Measurements from ENCODE around the gene FGF9. TPM values are rescaled to one million over a fixed set of nuclear protein-coding genes. Genes with fewer than 3 reads are reported as not detected.
A peak's percentile ranks its signal among the peaks of the same experiment; 100 is the strongest.

Gene FGF9
- total RNA-seq, 1 experiment from 2014 or later, result 8.3 TPM

DNA sequence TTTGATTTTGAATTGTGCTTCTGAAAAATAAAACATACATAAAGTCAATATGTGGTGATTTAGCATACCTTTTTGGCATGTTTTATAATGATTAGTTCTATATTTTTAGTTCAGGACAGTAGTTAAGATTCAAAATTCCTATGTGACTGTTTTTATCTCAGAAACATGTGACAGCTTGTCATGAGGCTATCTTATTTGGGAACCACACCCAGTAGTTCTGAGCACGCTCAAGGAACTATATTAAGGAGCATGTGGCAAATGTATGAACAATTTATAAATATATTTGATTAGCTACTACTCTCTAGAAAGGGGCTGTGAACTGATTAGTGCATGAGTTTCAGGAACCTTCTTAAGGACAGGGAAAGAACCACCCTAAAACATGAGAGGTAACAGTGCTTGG lies 38.8 kb downstream of the FGF9 start:
- no peak for DNase-seq (ENCODE audit: low spot score)

GRCh38 chr13:21710163-21710562 lies 39.3 kb downstream of the FGF9 start:
- DNase-seq (ENCODE audit: low spot score), result no peak

- no peak for DNase-seq (ENCODE audit: low spot score)
These were observed 46.9 kb downstream of the FGF9 start for GRCh38 chr13:21717817-21718216.

DNA sequence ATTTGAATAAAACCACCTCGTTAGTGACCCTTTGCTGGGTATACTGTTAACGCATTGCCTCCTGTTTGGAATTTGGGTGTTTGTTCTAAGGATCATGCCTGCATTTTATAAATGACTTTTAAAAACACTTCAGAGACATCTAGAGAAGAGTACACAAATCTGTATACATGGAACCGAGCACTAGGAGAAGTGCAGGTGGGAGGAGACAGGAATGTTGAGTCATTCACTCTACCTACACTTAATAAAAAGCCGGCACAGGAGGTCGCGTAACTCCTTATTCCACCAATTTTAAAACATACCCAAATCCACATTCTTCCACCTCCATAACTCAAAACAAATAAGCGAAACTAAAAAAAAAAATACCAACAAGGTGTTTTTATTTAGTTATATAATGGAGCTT lies 48.6 kb downstream of the FGF9 start:
- peak; percentile 67 for DNase-seq (ENCODE audit: low spot score)

- no peak for DNase-seq (ENCODE audit: low spot score)
These were observed 53.1 kb downstream of the FGF9 start for GRCh38 chr13:21723807-21724505.

DNA sequence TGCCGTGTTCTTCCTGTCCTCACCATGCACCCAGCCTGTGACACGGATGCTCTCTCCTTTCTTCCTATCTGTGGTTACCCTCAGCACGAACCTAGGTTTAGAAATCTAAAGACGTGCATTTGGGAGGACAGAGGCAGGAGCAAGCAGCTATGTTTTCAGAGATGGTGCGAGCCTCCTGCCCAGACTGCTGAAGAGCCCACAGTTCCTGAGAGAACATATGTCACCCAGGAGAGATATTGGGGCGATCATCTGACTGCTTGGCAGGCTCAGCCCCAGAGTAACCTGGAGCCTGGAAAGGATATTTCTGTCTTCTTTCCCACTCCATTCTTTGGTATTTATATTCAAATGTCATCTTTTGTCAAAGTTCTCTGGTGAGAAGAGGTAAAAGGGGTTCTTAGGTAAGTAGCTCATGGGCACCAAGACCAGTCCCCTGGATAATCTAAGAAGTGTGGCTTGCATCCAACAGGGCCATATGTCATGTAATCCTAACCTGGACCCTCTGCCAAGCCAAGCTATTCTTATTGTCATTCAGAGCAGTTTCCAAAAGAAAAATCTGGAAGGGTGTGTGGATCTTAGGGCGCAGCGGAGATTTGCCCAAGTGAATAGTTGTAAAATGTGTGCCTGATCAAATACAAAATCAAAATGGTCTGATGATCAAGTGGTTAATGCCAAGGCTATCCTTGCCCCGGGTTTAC lies 59.5 kb downstream of the FGF9 start:
- no peak for DNase-seq (ENCODE audit: low spot score)

DNA sequence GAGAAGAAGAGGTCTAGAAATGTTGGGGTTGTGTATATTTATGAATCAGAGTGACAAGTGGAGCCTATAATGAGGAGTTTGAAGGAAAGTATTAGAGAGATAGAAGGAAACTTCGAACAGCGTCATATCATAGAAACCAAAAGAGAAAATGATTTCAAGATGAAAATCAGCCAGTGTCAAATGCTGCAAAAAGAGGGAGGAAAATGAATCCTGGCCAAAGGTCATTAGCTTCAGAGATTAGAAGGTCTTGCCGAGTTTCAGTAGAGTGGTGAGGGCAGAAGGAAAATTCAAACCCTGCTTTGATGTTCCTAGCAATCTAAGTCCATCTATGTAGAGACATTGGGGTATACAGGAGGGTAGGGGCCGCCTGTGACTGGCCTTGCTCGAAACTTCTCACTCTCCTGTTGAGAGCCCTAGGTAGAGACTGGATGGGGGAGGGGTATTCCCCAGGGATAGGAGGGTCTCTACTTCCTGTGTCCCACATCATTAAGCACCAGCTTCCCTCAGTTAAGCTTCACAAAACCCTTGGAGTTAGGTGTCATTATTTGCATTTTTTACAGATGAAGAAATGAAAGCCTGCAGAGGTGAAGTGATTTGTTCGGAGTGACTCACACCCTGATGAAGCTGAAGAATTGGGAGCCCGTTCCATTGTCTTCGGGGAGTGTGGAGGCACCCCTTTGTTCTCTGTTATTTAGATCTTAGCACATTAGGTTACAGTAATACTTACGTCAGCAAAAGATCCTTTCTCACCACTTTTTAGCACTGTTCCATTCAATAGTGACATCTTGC lies 62.8 kb downstream of the FGF9 start:
- no peak for DNase-seq (ENCODE audit: low spot score)

- DNase-seq (ENCODE audit: low spot score), result no peak
These were observed 64.1 kb downstream of the FGF9 start for GRCh38 chr13:21734961-21735360.

- no peak for DNase-seq (ENCODE audit: low spot score)
These were observed 65.0 kb downstream of the FGF9 start for GRCh38 chr13:21735701-21736401.

GRCh38 chr13:21736926-21737325 lies 66.1 kb downstream of the FGF9 start:
- DNase-seq (ENCODE audit: low spot score), result no peak

- no peak for DNase-seq (ENCODE audit: low spot score)
These were observed 67.8 kb downstream of the FGF9 start for GRCh38 chr13:21738630-21739029.

DNA sequence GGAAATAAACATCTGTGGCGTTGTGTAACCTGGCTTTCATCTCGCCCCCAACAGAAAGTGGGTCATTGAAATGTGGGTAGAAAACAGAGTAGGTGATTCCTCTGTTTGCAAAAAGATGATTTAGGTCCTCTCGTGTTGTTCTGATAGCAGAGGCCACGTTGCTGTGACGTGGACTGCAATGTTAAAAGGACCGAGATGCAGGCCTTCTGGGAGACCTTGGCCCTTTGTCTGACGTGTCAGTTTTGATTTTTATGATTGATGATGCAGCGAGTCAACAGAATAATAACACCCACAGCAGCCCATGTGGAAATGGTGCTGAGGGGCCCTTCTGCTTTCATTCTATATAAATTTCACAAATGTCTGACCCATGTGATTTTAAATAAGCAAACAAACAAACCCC lies 68.9 kb downstream of the FGF9 start:
- no peak for DNase-seq (ENCODE audit: low spot score)

DNA sequence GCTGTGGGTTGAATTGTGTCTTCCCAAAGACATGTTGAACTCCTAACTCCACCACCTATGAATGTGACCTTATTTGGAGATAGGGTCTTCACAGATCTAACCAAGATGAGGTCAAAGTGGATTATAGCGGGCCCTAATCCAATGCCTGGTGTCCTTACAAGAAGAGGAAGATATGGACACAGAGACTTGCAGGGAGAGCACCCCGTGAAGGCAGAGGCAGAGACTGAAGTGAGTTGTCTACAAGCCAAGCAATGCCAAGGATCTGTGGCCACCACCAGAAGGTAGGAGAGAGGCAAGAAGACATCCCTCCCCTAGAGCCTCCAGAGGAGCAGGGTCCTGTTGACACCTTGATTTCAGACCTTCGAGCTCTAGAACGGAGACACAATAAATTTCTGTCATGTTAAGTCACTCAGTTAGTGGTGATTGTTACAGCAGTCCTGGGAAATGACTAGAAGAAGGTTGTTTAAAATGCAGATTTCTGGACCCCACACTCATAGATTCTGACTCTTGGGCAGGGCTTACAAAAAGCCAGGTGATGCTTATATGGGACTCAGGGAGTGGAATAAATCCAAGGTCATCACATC lies 70.6 kb downstream of the FGF9 start:
- no peak for DNase-seq (ENCODE audit: low spot score)

DNA sequence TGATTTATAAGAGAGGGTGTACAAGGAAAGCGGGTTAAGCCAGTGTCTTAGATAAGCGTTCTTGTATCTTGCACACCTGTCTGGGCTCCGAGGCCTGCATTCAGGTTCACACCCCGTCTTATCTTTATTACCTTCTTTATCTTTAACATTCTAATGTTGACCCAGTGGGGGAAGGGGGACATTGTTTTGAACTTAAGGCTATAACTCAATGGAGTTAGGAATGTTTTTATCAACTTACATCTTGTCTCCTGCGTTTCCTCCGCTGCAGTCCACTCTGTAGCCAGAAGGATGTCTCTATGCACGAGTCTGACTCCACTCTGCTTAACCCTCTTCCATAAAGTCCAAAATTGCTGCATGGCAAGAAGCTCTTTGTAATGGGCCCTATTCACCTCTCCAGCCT lies 71.2 kb downstream of the FGF9 start:
- DNase-seq (ENCODE audit: low spot score), result peak; percentile 41

- DNase-seq (ENCODE audit: low spot score), result no peak
These were observed 73.3 kb downstream of the FGF9 start for GRCh38 chr13:21744149-21744548.

GRCh38 chr13:21745307-21745706 lies 74.4 kb downstream of the FGF9 start:
- DNase-seq (ENCODE audit: low spot score), result no peak

GRCh38 chr13:21747456-21747855 lies 76.6 kb downstream of the FGF9 start:
- no peak for DNase-seq (ENCODE audit: low spot score)

DNA sequence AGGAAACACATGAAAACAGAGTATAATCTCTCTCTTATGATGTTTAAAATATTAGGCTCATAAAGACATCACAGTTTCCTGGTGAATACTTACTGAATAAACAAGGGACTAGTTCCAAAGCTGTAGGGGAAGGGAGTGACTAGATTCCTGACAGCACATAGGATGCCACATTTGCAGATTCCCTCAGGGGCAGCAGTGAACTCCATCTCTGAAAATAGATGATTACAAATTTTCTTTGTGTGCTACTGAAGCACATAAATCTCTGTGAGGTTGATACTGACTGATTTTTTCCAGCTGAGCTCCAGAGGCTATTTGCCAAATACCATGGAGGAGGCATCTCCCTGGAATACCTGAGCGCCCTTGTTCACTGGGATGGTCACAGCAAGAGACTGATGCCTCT lies 77.3 kb downstream of the FGF9 start:
- no peak for DNase-seq (ENCODE audit: low spot score)

DNA sequence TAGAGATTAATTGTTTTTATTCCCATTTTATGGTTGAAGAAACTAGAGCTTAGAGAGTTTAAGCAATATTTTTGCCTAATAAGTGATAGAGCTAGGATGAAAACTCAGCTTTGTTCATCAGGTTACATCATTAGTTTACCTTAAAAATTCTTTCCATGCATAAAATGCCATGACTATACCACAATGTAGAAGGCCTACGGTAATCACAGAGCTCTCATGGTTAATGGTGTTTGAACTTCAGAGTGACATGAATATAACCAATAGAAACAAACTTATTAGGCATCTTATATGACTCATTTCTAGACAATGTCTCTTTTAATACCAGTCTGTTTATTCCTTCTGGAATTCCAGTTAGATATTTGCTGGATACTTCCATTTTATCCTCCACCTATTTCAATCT lies 78.5 kb downstream of the FGF9 start:
- no peak for DNase-seq (ENCODE audit: low spot score)

DNA sequence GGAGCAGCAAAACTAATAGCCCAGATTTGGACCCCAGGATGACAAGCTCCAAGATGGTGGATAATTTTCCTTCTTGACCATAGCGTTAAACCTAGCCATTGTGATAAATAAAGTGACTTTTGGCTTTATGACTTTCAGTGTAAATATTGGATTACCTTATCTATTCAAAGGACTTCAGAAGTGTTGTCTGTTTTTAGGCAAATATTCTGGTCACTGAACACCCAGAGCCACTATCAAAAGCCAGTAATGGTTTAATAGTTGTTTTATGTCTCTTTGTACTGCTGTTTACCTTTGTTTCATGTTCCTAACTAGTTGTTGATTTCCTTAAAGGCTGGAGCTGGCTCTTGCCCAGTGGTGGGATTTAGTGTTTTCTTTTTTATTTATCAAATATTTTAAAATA lies 81.6 kb downstream of the FGF9 start:
- no peak for DNase-seq (ENCODE audit: low spot score)

- DNase-seq (ENCODE audit: low spot score), result no peak
These were observed 82.3 kb downstream of the FGF9 start for GRCh38 chr13:21753117-21753729.
